Adrenal gland (tissue), 5 donors: ENCODE results near the gene SLC39A7.

Source experiments
- POLR2A ChIP-seq, 2 donors: fragments of 450-650 bp; IDR thresholded peaks; one replicate each; pipeline ENCODE4 v1.6.1; 2017; ENCODE audit warnings: antibody characterized with exemption in 2 of 2, mild to moderate bottlenecking in 2 of 2, moderate library complexity in 1 of 2
- TF ChIP-seq, protein P1 (sequence below), 6 experiments: fragments of 450-650 bp in 4 of 6; fragments of 200-600 bp in 2 of 6; sonication (generic) in 1 of 6; IDR thresholded peaks; 1 replicate in 5 of 6; 2 replicates in 1 of 6; pipeline versions ENCODE4 v1.5.1 to v1.8.0; 2016 to 2021; ENCODE audit warnings: antibody characterized with exemption in 6 of 6, mild to moderate bottlenecking in 2 of 6, moderate library complexity in 1 of 6
- donor health status: DM: no; HTN: no; CAD: no.

DNA sequence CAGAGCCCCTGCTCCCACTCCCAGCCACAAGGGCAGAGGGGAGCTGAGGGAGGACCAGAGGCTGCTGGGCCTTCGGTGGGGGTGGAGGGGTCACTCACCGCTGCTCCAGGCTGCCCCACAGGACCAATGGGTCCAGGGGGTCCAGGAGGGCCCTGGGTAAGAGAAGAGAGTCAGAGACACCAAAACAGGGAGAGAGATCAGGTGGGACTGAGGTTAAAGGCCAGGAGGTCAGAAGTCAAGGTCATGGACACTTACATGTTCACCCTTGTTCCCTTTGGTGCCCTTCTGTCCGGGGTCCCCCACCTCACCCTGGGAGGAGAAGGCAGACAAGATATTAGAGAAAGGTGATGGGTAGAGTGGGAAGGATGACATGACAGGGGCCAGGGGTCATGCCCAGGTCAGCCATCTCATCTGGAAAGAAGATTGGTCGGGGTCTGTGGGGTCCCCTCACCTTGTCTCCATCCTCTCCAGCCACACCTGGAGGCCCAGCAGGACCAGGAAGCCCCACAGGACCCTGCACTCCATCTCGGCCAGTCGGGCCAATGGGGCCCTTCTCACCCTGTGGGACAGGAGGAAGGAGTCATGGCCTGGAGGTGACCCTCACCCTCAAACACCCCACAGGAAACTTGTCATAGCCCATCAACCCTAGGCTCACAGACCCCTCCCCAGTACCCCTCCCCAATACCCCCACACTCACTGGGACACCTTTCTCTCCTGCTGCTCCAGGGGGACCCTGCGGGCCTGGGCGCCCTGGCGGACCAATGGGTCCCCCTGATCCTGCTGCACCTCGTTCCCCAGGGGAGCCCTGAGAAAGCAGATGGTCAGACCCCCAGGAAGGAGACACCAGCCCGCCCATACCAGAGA, 29.4 kb upstream of the SLC39A7 start:
- TF ChIP-seq, protein P1, sequence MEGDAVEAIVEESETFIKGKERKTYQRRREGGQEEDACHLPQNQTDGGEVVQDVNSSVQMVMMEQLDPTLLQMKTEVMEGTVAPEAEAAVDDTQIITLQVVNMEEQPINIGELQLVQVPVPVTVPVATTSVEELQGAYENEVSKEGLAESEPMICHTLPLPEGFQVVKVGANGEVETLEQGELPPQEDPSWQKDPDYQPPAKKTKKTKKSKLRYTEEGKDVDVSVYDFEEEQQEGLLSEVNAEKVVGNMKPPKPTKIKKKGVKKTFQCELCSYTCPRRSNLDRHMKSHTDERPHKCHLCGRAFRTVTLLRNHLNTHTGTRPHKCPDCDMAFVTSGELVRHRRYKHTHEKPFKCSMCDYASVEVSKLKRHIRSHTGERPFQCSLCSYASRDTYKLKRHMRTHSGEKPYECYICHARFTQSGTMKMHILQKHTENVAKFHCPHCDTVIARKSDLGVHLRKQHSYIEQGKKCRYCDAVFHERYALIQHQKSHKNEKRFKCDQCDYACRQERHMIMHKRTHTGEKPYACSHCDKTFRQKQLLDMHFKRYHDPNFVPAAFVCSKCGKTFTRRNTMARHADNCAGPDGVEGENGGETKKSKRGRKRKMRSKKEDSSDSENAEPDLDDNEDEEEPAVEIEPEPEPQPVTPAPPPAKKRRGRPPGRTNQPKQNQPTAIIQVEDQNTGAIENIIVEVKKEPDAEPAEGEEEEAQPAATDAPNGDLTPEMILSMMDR (IDR thresholded peaks at IDR 0.05): no peak
- TF ChIP-seq POLR2A (IDR thresholded peaks at IDR 0.05): no peak
